GM21381 (cell line): ENCODE measurements around the gene ANKS1B.
"Not testable (repeated sequence)": the region's sequence is repeated elsewhere in the genome, so short reads cannot be mapped to it uniquely, and the experiment has no call there.

ENCODE experiments used
- ATAC-seq: cut with Tn5 transposase; IDR thresholded peaks from one replicate; pipeline ENCODE4 v1.9.1; 2021; ENCODE audit warnings: mild to moderate bottlenecking, moderate library complexity; ENCODE audit not compliant: unreplicated experiment

Gene ANKS1B

GRCh38 chr12:99284161-99284560 is 700.6 kb downstream of the ANKS1B start:
- ATAC-seq = no peak

GRCh38 chr12:99282624-99283023 is 702.1 kb downstream of the ANKS1B start:
- no peak for ATAC-seq

- ATAC-seq = no peak
These were observed 702.6 kb downstream of the ANKS1B start for GRCh38 chr12:99282086-99282485.

- no peak for ATAC-seq
These were observed 703.5 kb downstream of the ANKS1B start for GRCh38 chr12:99281277-99281676.

- no peak for ATAC-seq
These were observed 705.8 kb downstream of the ANKS1B start for GRCh38 chr12:99278899-99279298.

- no peak for ATAC-seq
These were observed 707.0 kb downstream of the ANKS1B start for GRCh38 chr12:99277591-99278379.

- no peak for ATAC-seq
These were observed 713.7 kb downstream of the ANKS1B start for GRCh38 chr12:99271071-99271470.

- no peak for ATAC-seq
These were observed 717.7 kb downstream of the ANKS1B start for GRCh38 chr12:99267038-99267437.

- no peak for ATAC-seq
These were observed 719.1 kb downstream of the ANKS1B start for GRCh38 chr12:99265648-99266047.

- ATAC-seq = no peak
These were observed 723.5 kb downstream of the ANKS1B start for GRCh38 chr12:99261256-99261655.

GRCh38 chr12:99260456-99260996 is 724.2 kb downstream of the ANKS1B start:
- ATAC-seq = no peak

GRCh38 chr12:99259040-99259934 is 725.4 kb downstream of the ANKS1B start:
- no peak for ATAC-seq

GRCh38 chr12:99257672-99258071 is 727.1 kb downstream of the ANKS1B start:
- ATAC-seq = no peak

GRCh38 chr12:99253068-99253467 is 731.7 kb downstream of the ANKS1B start:
- ATAC-seq = no peak

- no peak for ATAC-seq
These were observed 734.6 kb downstream of the ANKS1B start for GRCh38 chr12:99250091-99250490.

GRCh38 chr12:99249543-99249942 is 735.2 kb downstream of the ANKS1B start:
- ATAC-seq = no peak

- not testable (repeated sequence) for ATAC-seq
These were observed 746.7 kb downstream of the ANKS1B start for GRCh38 chr12:99237907-99238538.

GRCh38 chr12:99235381-99235780 is 749.4 kb downstream of the ANKS1B start:
- no peak for ATAC-seq

- no peak for ATAC-seq
These were observed 750.0 kb downstream of the ANKS1B start for GRCh38 chr12:99234702-99235101.

- no peak for ATAC-seq
These were observed 752.4 kb downstream of the ANKS1B start for GRCh38 chr12:99232324-99232723.

GRCh38 chr12:99231031-99231430 is 753.7 kb downstream of the ANKS1B start:
- ATAC-seq = no peak
